Measurements from ENCODE around the gene CCNL1. TPM values are rescaled to one million over a fixed set of nuclear protein-coding genes. Genes with fewer than 3 reads are reported as not detected.

The CCNL1 gene
- total and polyA plus RNA-seq, 2 of the 4 experiments (the other 2 are of a cell fraction), result 60.9 to 83.3 TPM

GRCh38 chr3:157136647-157137387, 23.1 kb downstream of the CCNL1 start:
- H2BK120ac ChIP-seq (ENCODE audit: low read depth, low read length), result peak overlapping the region; percentile 11
- H2AK9ac ChIP-seq (replicated peaks; ENCODE audit: low read depth, low read length, poor library complexity), result no peak overlapping the region
- no peak overlapping the region for H3K9ac ChIP-seq (ENCODE audit: low read depth, low read length)
- ChIA-PET POLR2A (ENCODE audit: unreplicated experiment) (no interaction called here), CTCF (interaction anchor here (0.6 to 1.8 kb wide), 25 partner anchors 12 to 1197 kb away, joined by 3 to 14 read pairs (median 3); partner anchors contain the start of gene SSR3)
- intact Hi-C loops (cut with micrococcal nuclease) (loop anchor here (1.0 to 10.0 kb wide), 9 partner anchors 49 to 1140 kb away; partner anchors contain the start of gene TIPARP), in situ Hi-C loops (cut with MboI; ENCODE audit: low sequenced_read_pairs) (loop anchor here (5.0 to 25.0 kb wide), 5 partner anchors 310 to 1150 kb away; partner anchors contain the start of gene LEKR1), dilution Hi-C loops (cut with HindIII; ENCODE audit: low sequenced_read_pairs, unreplicated experiment) (no loop called here)
- H3K56ac ChIP-seq (ENCODE audit: extremely low read depth, insufficient read depth, low read length), result no peak overlapping the region
- H3K9me1 ChIP-seq (ENCODE audit: insufficient read depth, low read length), result peaks cover 20% of the 10 kb centered on the region
- H3K18ac ChIP-seq (ENCODE audit: low read depth, low read length), result no peak overlapping the region; the same call in 1 of the 2 replicates
- no peaks in the 10 kb centered on the region for H3K9me3 ChIP-seq (ENCODE audit: control insufficient read depth, insufficient read depth, low read length)
- peaks cover 0 to 5% of the 10 kb centered on the region in 2 experiments; a peak in 1 of 4 replicates for H3K79me1 ChIP-seq (ENCODE audit: low read depth in 1 of 2, low read length in 2 of 2)
- no peak overlapping the region for H4K91ac ChIP-seq (ENCODE audit: insufficient read depth, low read depth, low read length)
- no peak overlapping the region for H4K5ac ChIP-seq (ENCODE audit: low read depth, low read length)
- no peaks in the 10 kb centered on the region for H4K20me1 ChIP-seq (ENCODE audit: insufficient read depth, low read length)
- H4K8ac ChIP-seq (ENCODE audit: low read depth in 2 of 2, low read length in 2 of 2), result no peak overlapping the region
- H2BK15ac ChIP-seq (ENCODE audit: low read depth, low read length), result no peak overlapping the region
- peak overlapping the region; percentile 27 for H2BK5ac ChIP-seq (ENCODE audit: low read depth, low read length, poor library complexity, severe bottlenecking)
- ATAC-seq (ENCODE audit: low read depth), result peak; percentile 5; the same call in 1 of the 2 replicates
- H2AFZ ChIP-seq (replicated peaks; ENCODE audit: low read length, poor library complexity), result no peak overlapping the region
- peak overlapping the region; percentile 8; the same call in 1 of the 2 replicates for H3K27ac ChIP-seq (ENCODE audit: insufficient read depth, low read length)
- no peak overlapping the region for H2BK20ac ChIP-seq (ENCODE audit: low read depth, low read length)
- H2AK5ac ChIP-seq (ENCODE audit: low read depth, low read length), result no peak overlapping the region
- BruUV-seq (replicated peaks), result no TSS peak
- H3K23ac ChIP-seq (ENCODE audit: low read depth, low read length), result no peak overlapping the region
- WGBS, 2 experiments (ENCODE audit: extremely low coverage in 2 of 2, insufficient read length in 1 of 2), result no CpG with 5 or more reads among the region's 6 CpGs
- peaks cover 20% of the 10 kb centered on the region for H3K4me1 ChIP-seq (ENCODE audit: control insufficient read depth, insufficient read depth, low read length)
- no peak overlapping the region for H3K4me3 ChIP-seq (ENCODE audit: insufficient read depth, low read depth, low read length)
- H3K27me3 ChIP-seq (ENCODE audit: control insufficient read depth, insufficient read depth, low read length), result no peaks in the 10 kb centered on the region
- peak; percentile 52 for DNase-seq
- no peak overlapping the region for H3K4me2 ChIP-seq (ENCODE audit: low read depth, low read length)
- no peak overlapping the region for H3K14ac ChIP-seq (replicated peaks; ENCODE audit: low read depth, low read length)
- peak overlapping the region; percentile 44; the same call in 1 of the 2 replicates for H3K4ac ChIP-seq (ENCODE audit: low read depth, low read length)
- TF ChIP-seq CHD1 (IDR thresholded peaks at IDR 0.05; ENCODE audit: low read depth, low read length) (no peak), RFX5 (IDR thresholded peaks at IDR 0.05; ENCODE audit: low read depth, low read length) (no peak), MXI1 (IDR thresholded peaks at IDR 0.05; ENCODE audit: borderline replicate concordance, low read depth, low read length) (0 out of 2 replicates have a peak, but pooled peaks have one; percentile 27), NFE2L2 (IDR thresholded peaks at IDR 0.05; ENCODE audit: low read depth, low read length) (no peak), BHLHE40 (IDR thresholded peaks at IDR 0.05; ENCODE audit: low read depth, low read length) (no peak), RCOR1 (IDR thresholded peaks at IDR 0.05; ENCODE audit: insufficient replicate concordance, low read length) (no peak), ELK1 (IDR thresholded peaks at IDR 0.05; ENCODE audit: borderline replicate concordance, low read depth, low read length) (no peak), RAD21 (IDR thresholded peaks at IDR 0.05; ENCODE audit: low read length) (no peak), CEBPB (IDR thresholded peaks at IDR 0.05; ENCODE audit: low read depth, low read length) (peak; percentile 85)
- TF ChIP-seq, protein P1, sequence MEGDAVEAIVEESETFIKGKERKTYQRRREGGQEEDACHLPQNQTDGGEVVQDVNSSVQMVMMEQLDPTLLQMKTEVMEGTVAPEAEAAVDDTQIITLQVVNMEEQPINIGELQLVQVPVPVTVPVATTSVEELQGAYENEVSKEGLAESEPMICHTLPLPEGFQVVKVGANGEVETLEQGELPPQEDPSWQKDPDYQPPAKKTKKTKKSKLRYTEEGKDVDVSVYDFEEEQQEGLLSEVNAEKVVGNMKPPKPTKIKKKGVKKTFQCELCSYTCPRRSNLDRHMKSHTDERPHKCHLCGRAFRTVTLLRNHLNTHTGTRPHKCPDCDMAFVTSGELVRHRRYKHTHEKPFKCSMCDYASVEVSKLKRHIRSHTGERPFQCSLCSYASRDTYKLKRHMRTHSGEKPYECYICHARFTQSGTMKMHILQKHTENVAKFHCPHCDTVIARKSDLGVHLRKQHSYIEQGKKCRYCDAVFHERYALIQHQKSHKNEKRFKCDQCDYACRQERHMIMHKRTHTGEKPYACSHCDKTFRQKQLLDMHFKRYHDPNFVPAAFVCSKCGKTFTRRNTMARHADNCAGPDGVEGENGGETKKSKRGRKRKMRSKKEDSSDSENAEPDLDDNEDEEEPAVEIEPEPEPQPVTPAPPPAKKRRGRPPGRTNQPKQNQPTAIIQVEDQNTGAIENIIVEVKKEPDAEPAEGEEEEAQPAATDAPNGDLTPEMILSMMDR (conservative IDR thresholded peaks at IDR 0.05; ENCODE audit: low read depth, low read length), result no peak
- TF ChIP-seq, protein P2, sequence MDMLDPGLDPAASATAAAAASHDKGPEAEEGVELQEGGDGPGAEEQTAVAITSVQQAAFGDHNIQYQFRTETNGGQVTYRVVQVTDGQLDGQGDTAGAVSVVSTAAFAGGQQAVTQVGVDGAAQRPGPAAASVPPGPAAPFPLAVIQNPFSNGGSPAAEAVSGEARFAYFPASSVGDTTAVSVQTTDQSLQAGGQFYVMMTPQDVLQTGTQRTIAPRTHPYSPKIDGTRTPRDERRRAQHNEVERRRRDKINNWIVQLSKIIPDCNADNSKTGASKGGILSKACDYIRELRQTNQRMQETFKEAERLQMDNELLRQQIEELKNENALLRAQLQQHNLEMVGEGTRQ (IDR thresholded peaks at IDR 0.05; ENCODE audit: low read depth, low read length), result peak; percentile 49; the same call in 1 of the 2 replicates
- H3K36me3 ChIP-seq (ENCODE audit: control insufficient read depth, insufficient read depth, low read length), result no peaks in the 10 kb centered on the region

Data from IMR-90 (cell line).